HepG2 (cell line): ENCODE results near the gene SUSD4. TPM values are rescaled to one million over a fixed set of nuclear protein-coding genes. Genes with fewer than 3 reads are reported as not detected.

Experiments
- ATAC-seq: fragments of 200-7000 bp; cut with Tn5 transposase; 3 replicates; pipeline ENCODE4 v1.9.1; 2020; ENCODE audit warnings: mild to moderate bottlenecking, moderate library complexity
- BruUV-seq: library from RNA; stranded (reverse); fragments of 400-500 nt; replicated peaks from 2 replicates; lab custom pipeline; 2021; lab: Mats Ljungman, UMichigan
- CTCF ChIA-PET: fragments of 300-600 bp; formaldehyde crosslinking; extraction: SDS; loops from one replicate; lab custom pipeline; 2021; ENCODE audit warnings: low total read pairs, inconsistent platforms, low intra/inter-chr PET ratio; lab: Yijun Ruan, JAX
- POLR2A ChIA-PET: fragments of 350-600 bp; sonication (Branson Sonifier 250); formaldehyde crosslinking; loops from one replicate; lab custom pipeline; 2020; ENCODE audit warnings: antibody characterized with exemption, inconsistent platforms; lab: Yijun Ruan, JAX
- DNase-seq: peaks from one replicate; pipeline ENCODE4 v3.0.0-alpha.2; 2015; ENCODE audit warnings: low spot score
- FAIRE-seq: peaks from 3 replicates; lab custom pipeline; 2011; peaks lifted over from hg19 to GRCh38; lab: Jason Lieb, UNC
- H2AFZ ChIP-seq: one replicate; pipeline ENCODE4 v1.6.1; 2011; ENCODE audit warnings: low read length, inconsistent platforms
- H3K27ac ChIP-seq: fragments of 300-600 bp; 3 replicates; pipeline ENCODE4 v1.8.0; 2011; ENCODE audit warnings: mixed run types, mild to moderate bottlenecking, mixed read lengths, low read length, inconsistent platforms; ENCODE audit not compliant: insufficient read depth; ENCODE audit errors: extremely low read length
- H3K27me3 ChIP-seq, 2 experiments: fragments of 200-600 bp in 1 of 2; 2 replicates in 1 of 2; 3 replicates in 1 of 2; pipeline versions ENCODE4 v1.6.0 to v1.8.0; 2011; ENCODE audit warnings: low read length in 2 of 2, mild to moderate bottlenecking in 2 of 2, moderate library complexity in 2 of 2, inconsistent platforms in 1 of 2; ENCODE audit not compliant: insufficient read depth in 2 of 2, control insufficient read depth in 1 of 2
- H3K36me3 ChIP-seq, 2 experiments: fragments of 200-600 bp in 1 of 2; replicated peaks in 1 of 2; 2 replicates in 1 of 2; 3 replicates in 1 of 2; pipeline versions ENCODE4 v1.5.1 to v1.8.0; 2011; ENCODE audit warnings: low read length in 2 of 2, inconsistent platforms in 1 of 2; ENCODE audit not compliant: insufficient read depth in 2 of 2, control insufficient read depth in 1 of 2
- H3K4me1 ChIP-seq: 2 replicates; pipeline ENCODE4 v1.5.1; 2012; ENCODE audit warnings: low read length, inconsistent platforms; ENCODE audit not compliant: insufficient read depth
- H3K4me2 ChIP-seq: 2 replicates; pipeline ENCODE4 v1.6.0; 2011; ENCODE audit warnings: low read depth, low read length, inconsistent platforms
- H3K4me3 ChIP-seq, 3 experiments: fragments of 200-600 bp in 1 of 3; sonication (generic), shearing (Covaris generic) in 1 of 3; replicated peaks in 1 of 3; 2 replicates each; pipeline ENCODE4 v1.5.1; 2011 to 2016; ENCODE audit warnings: low read length in 3 of 3, inconsistent platforms in 2 of 3, low read depth in 2 of 3, mild to moderate bottlenecking in 2 of 3, control low read depth in 1 of 3, mixed read lengths in 1 of 3; ENCODE audit not compliant: insufficient read depth in 1 of 3
- H3K79me2 ChIP-seq: one replicate; pipeline ENCODE4 v1.6.1; 2011; ENCODE audit warnings: low read length, inconsistent platforms; ENCODE audit not compliant: insufficient read depth
- H3K9ac ChIP-seq: 2 replicates; pipeline ENCODE4 v1.6.0; 2011; ENCODE audit warnings: mild to moderate bottlenecking, low read depth, low read length, inconsistent platforms; ENCODE audit not compliant: insufficient read depth
- H3K9me3 ChIP-seq: 2 replicates; pipeline ENCODE4 v1.5.1; 2012; ENCODE audit warnings: mild to moderate bottlenecking, low read length
- H4K20me1 ChIP-seq: 2 replicates; pipeline ENCODE4 v1.6.0; 2011; ENCODE audit warnings: inconsistent platforms, mild to moderate bottlenecking, low read length, moderate library complexity; ENCODE audit not compliant: insufficient read depth
- ATAD3A ChIP-seq: sonication (generic); formaldehyde crosslinking; IDR thresholded peaks from 2 replicates; pipeline ENCODE4 v1.4.0; 2020; ENCODE audit warnings: missing genetic modification reagents
- CHD2 ChIP-seq: IDR thresholded peaks from 2 replicates; pipeline ENCODE4 v1.6.1; 2011; ENCODE audit warnings: low read depth, low read length, improper control_type of control experiment
- KDM5A ChIP-seq: fragments of 200-600 bp; sonication (generic); IDR thresholded peaks from 2 replicates; pipeline ENCODE4 v1.7.0; 2018; ENCODE audit warnings: antibody characterized with exemption, mild to moderate bottlenecking, low read length, borderline replicate concordance
- MAFK ChIP-seq, 2 experiments: IDR thresholded peaks in 1 of 2; conservative IDR thresholded peaks in 1 of 2; 2 replicates each; pipeline ENCODE4 v1.6.1; 2011; ENCODE audit warnings: improper control_type of control experiment in 2 of 2, low read length in 2 of 2
- MIER2 ChIP-seq: IDR thresholded peaks from 2 replicates; pipeline ENCODE4 v1.6.1; 2016; ENCODE audit warnings: missing biosample characterization, missing genetic modification reagents
- MTERF4 ChIP-seq: sonication (generic); formaldehyde crosslinking; IDR thresholded peaks from 2 replicates; pipeline ENCODE4 v1.8.0; 2023; ENCODE audit warnings: mild to moderate bottlenecking, missing genetic modification reagents
- RBFOX2 ChIP-seq: fragments of 200-400 bp; formaldehyde crosslinking; IDR thresholded peaks from 2 replicates; pipeline ENCODE4 v1.6.1; 2017; ENCODE audit warnings: low read depth, mild to moderate bottlenecking, low read length
- SPEN ChIP-seq: sonication (generic); formaldehyde crosslinking; IDR thresholded peaks from 2 replicates; pipeline ENCODE4 v1.5.1; 2020; ENCODE audit warnings: low read depth, mild to moderate bottlenecking, missing genetic modification reagents
- ZNF142 ChIP-seq: sonication (generic); formaldehyde crosslinking; IDR thresholded peaks from 2 replicates; pipeline ENCODE4 v1.4.0; 2020; ENCODE audit warnings: missing genetic modification reagents
- ZNF446 ChIP-seq: sonication (generic); formaldehyde crosslinking; IDR thresholded peaks from 2 replicates; pipeline ENCODE4 v1.5.0; 2020; ENCODE audit warnings: mild to moderate bottlenecking, missing genetic modification reagents
- ZNF773 ChIP-seq: sonication (generic); formaldehyde crosslinking; IDR thresholded peaks from 2 replicates; pipeline ENCODE4 v1.4.0; 2020; ENCODE audit warnings: missing genetic modification reagents, borderline replicate concordance
- WGBS: methylation state at CpG from one replicate; pipeline ENCODE4 v1.1.6; 2017; ENCODE audit warnings: low lambda C conversion rate; 5-methylcytosine and 5-hydroxymethylcytosine counted together
- in situ Hi-C: cut with HindIII; loops from 2 replicates; pipeline ENCODE4 v1.10.0; 2017; ENCODE audit warnings: low pct_unique_long_range_greater_than_20kb; ENCODE audit not compliant: extremely low pct_ligation_motif_present
- intact Hi-C: fragments of 100-400 bp; cut with micrococcal nuclease; formaldehyde crosslinking; loops from one replicate; pipeline ENCODE4 v1.10.0; 2022; ENCODE audit not compliant: unreplicated experiment
- polyA plus RNA-seq, 8 experiments: library from polyadenylated mRNA; depleted of rRNA in 3 of 8; stranded (reverse) in 7 of 8; unstranded in 1 of 8; fragments of >200 nt; fragmentation: Illumina TruSeq in 4 of 8; extraction: Trizol in 4 of 8; gene quantifications; 2 replicates each; pipeline versions ENCODE4 v1.2.1 to v1.2.3, GENCODE V29; 2011 to 2016; ENCODE audit warnings: low read depth in 4 of 8, missing spikeins in 1 of 8, mixed read lengths in 1 of 8; ENCODE audit not compliant: insufficient read depth in 1 of 8
- total RNA-seq, 5 experiments: library from RNA; depleted of rRNA; stranded (reverse); fragments of >200 nt; fragmentation: Illumina TruSeq; extraction: Trizol; gene quantifications; 2 replicates each; pipeline ENCODE4 v1.2.3, GENCODE V29; 2016; ENCODE audit warnings: low read depth in 1 of 5
- TF ChIP-seq, protein P1 (sequence below): sonication (generic); formaldehyde crosslinking; IDR thresholded peaks from 2 replicates; pipeline ENCODE4 v1.5.0; 2020; ENCODE audit warnings: missing genetic modification reagents
- TF ChIP-seq, protein P2 (sequence below): sonication (generic); formaldehyde crosslinking; IDR thresholded peaks from 2 replicates; pipeline ENCODE4 v1.8.0; 2022; ENCODE audit warnings: low read depth, missing genetic modification reagents
- TF ChIP-seq, protein P3 (sequence below): sonication (generic); formaldehyde crosslinking; IDR thresholded peaks from 2 replicates; pipeline ENCODE4 v1.5.0; 2020; ENCODE audit warnings: missing genetic modification reagents

The SUSD4 gene
- total and polyA plus RNA-seq, 2 of the 13 experiments (the other 11 are each of a cell fraction or from before 2014, with no cell fraction given): not detected

DNA sequence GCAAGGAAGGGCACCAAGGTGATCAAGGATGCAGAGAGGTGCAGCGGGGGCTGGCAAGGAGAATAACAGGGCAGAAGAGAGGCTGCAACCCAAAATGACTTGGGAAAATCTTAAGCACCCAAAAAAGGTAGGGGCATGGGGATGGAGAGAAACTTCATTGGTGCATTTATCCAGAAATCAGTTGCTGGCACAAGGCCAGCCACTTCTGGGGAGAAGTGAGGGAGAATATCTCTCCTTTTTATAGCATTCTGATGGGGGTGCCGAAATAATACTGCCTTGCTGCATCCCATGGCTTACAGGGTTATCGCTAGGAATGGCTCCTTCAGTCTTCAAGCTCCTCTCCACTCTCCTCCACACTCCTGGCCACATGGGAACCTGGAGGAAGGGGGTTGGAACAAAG is 47.9 kb downstream of the SUSD4 start:
- Histone ChIP-seq H3K36me3 (no peaks in the 10 kb centered on the region), H3K4me3 (no peak overlapping the region), H3K9ac (no peak overlapping the region), H3K79me2 (no peaks in the 10 kb centered on the region), H3K4me1 (no peaks in the 10 kb centered on the region), H3K4me2 (no peak overlapping the region), H4K20me1 (no peaks in the 10 kb centered on the region), H3K27me3 (peaks cover 0 to 4% of the 10 kb centered on the region in 2 experiments; a peak in 2 of 5 replicates), H3K9me3 (no peaks in the 10 kb centered on the region), H3K27ac (no peak overlapping the region), H2AFZ (no peak overlapping the region)
- in situ Hi-C loops (no loop called here), intact Hi-C loops (no loop called here)
- ChIA-PET CTCF (no interaction called here), POLR2A (no interaction called here)
- no peak for ATAC-seq
- 12% methylated on average over 3 of the region's 3 CpGs for WGBS
- DNase-seq: no peak
- no peak for FAIRE-seq
- BruUV-seq: no TSS peak
- TF ChIP-seq MAFK (conservative IDR thresholded peaks at IDR 0.05 in 1 of 2, IDR thresholded peaks at IDR 0.05 in 1 of 2; ENCODE audit: low read length in 2 of 2) (no peak), ZNF142 (no peak), SPEN (no peak), MTERF4 (no peak), ZNF446 (CRISPR knock-in tag) (no peak), MIER2 (CRISPR knock-in tag) (no peak), RBFOX2 (no peak), KDM5A (no peak), ZNF773 (CRISPR knock-in tag) (no peak), ATAD3A (CRISPR knock-in tag) (no peak), CHD2 (no peak)
- TF ChIP-seq, protein P1, sequence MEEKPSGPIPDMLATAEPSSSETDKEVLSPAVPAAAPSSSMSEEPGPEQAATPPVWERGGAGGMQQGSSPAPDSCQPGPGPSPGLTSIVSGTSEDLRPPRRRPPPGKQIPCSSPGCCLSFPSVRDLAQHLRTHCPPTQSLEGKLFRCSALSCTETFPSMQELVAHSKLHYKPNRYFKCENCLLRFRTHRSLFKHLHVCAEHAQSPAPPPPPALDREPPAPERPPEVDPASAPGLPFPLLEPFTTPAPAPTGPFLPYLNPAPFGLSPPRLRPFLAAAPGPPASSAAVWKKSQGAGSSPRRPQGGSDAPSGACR (CRISPR knock-in tag): no peak
- TF ChIP-seq, protein P2, sequence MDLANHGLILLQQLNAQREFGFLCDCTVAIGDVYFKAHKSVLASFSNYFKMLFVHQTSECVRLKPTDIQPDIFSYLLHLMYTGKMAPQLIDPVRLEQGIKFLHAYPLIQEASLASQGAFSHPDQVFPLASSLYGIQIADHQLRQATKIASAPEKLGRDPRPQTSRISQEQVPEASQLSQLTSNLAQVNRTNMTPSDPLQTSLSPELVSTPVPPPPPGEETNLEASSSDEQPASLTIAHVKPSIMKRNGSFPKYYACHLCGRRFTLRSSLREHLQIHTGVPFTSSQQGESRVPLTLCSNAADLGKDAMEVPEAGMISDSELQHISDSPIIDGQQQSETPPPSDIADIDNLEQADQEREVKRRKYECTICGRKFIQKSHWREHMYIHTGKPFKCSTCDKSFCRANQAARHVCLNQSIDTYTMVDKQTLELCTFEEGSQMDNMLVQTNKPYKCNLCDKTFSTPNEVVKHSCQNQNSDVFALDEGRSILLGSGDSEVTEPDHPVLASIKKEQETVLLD: no peak
- TF ChIP-seq, protein P3, sequence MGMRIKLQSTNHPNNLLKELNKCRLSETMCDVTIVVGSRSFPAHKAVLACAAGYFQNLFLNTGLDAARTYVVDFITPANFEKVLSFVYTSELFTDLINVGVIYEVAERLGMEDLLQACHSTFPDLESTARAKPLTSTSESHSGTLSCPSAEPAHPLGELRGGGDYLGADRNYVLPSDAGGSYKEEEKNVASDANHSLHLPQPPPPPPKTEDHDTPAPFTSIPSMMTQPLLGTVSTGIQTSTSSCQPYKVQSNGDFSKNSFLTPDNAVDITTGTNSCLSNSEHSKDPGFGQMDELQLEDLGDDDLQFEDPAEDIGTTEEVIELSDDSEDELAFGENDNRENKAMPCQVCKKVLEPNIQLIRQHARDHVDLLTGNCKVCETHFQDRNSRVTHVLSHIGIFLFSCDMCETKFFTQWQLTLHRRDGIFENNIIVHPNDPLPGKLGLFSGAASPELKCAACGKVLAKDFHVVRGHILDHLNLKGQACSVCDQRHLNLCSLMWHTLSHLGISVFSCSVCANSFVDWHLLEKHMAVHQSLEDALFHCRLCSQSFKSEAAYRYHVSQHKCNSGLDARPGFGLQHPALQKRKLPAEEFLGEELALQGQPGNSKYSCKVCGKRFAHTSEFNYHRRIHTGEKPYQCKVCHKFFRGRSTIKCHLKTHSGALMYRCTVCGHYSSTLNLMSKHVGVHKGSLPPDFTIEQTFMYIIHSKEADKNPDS (CRISPR knock-in tag): no peak
